Neural progenitor cell (in vitro differentiated cells): ENCODE data around the gene CREB3L2. TPM values are rescaled to one million over a fixed set of nuclear protein-coding genes. Genes with fewer than 3 reads are reported as not detected.

Experiments used
- DNase-seq: peaks from one replicate; pipeline ENCODE4 v3.0.0-alpha.2; 2016; ENCODE audit warnings: low spot score
- H2AFZ ChIP-seq: fragments of 200-600 bp; sonication (generic); replicated peaks from 2 replicates; pipeline ENCODE4 v1.6.1; 2016; ENCODE audit warnings: antibody characterized with exemption
- H3F3A ChIP-seq: fragments of 200-600 bp; sonication (generic); 2 replicates; pipeline ENCODE4 v1.6.1; 2016; ENCODE audit warnings: antibody characterized with exemption, low read depth
- H3K27ac ChIP-seq: fragments of 200-600 bp; sonication (generic); 2 replicates; pipeline ENCODE4 v1.5.1; 2016; ENCODE audit warnings: mild to moderate bottlenecking
- H3K27me3 ChIP-seq: fragments of 200-600 bp; sonication (generic); 2 replicates; pipeline ENCODE4 v1.6.1; 2016; ENCODE audit warnings: mild to moderate bottlenecking, moderate library complexity
- H3K36me3 ChIP-seq: fragments of 200-600 bp; sonication (generic); 2 replicates; pipeline ENCODE4 v1.5.1; 2016
- H3K4me1 ChIP-seq: fragments of 200-600 bp; sonication (generic); 2 replicates; pipeline ENCODE4 v1.6.1; 2016; ENCODE audit warnings: mixed run types
- H3K4me2 ChIP-seq: fragments of 200-600 bp; sonication (generic); 2 replicates; pipeline ENCODE4 v1.6.1; 2016
- H3K4me3 ChIP-seq: fragments of 200-600 bp; sonication (generic); 2 replicates; pipeline ENCODE4 v1.5.1; 2016
- H3K79me2 ChIP-seq: fragments of 200-600 bp; sonication (generic); 2 replicates; pipeline ENCODE4 v1.6.1; 2016; ENCODE audit warnings: low read depth
- H3K9ac ChIP-seq: fragments of 200-600 bp; sonication (generic); 2 replicates; pipeline ENCODE4 v1.6.1; 2016
- H3K9me3 ChIP-seq: fragments of 200-600 bp; sonication (generic); 2 replicates; pipeline ENCODE4 v1.5.1; 2016; ENCODE audit warnings: low read depth
- H4K20me1 ChIP-seq: fragments of 200-600 bp; sonication (generic); 2 replicates; pipeline ENCODE4 v1.6.1; 2016; ENCODE audit warnings: low read depth
- H3K27ac Mint-ChIP-seq: 3 replicates; pipeline ENCODE4 v1.8.0; 2021; ENCODE audit warnings: mixed read lengths
- H3K27me3 Mint-ChIP-seq: 2 replicates; pipeline ENCODE4 v1.8.0; 2022; ENCODE audit warnings: low read depth, mild to moderate bottlenecking, inconsistent platforms, moderate library complexity, mixed read lengths; ENCODE audit not compliant: insufficient read depth
- H3K36me3 Mint-ChIP-seq: 3 replicates; pipeline ENCODE4 v1.8.0; 2021; ENCODE audit warnings: mixed read lengths
- H3K4me1 Mint-ChIP-seq: 3 replicates; pipeline ENCODE4 v1.8.0; 2021; ENCODE audit warnings: mixed read lengths
- H3K4me3 Mint-ChIP-seq: 3 replicates; pipeline ENCODE4 v1.8.0; 2021; ENCODE audit warnings: mild to moderate bottlenecking, moderate library complexity, mixed read lengths
- H3K9me3 Mint-ChIP-seq: 3 replicates; pipeline ENCODE4 v1.8.0; 2020; ENCODE audit warnings: mixed read lengths
- CTCF ChIP-seq: fragments of 200-600 bp; sonication (generic); IDR thresholded peaks from 2 replicates; pipeline ENCODE4 v1.5.1; 2017; ENCODE audit warnings: antibody characterized with exemption, mild to moderate bottlenecking
- EZH2 ChIP-seq: fragments of 200-600 bp; sonication (generic); IDR thresholded peaks from 2 replicates; pipeline ENCODE4 v1.6.1; 2017; ENCODE audit warnings: antibody characterized with exemption, mild to moderate bottlenecking, moderate library complexity
- EZH2phosphoT487 ChIP-seq: fragments of 200-600 bp; sonication (generic); IDR thresholded peaks from 2 replicates; pipeline ENCODE4 v1.6.1; 2017; ENCODE audit warnings: antibody characterized with exemption
- total RNA-seq: library from RNA; depleted of rRNA; stranded (reverse); fragments of >200 nt; gene quantifications from 2 replicates; pipeline ENCODE4 v1.2.3, GENCODE V29; 2015; ENCODE audit warnings: low replicate concordance

The CREB3L2 gene
- total RNA-seq, 1 donor from 2014 or later = 9.9 TPM

GRCh38 chr7:137961200-137962177, 40.4 kb downstream of the CREB3L2 start:
- TF ChIP-seq EZH2 (no peak), CTCF (no peak)
- H3K27me3 Mint-ChIP-seq = peaks cover 3% of the 10 kb centered on the region
- Histone ChIP-seq H4K20me1 (no peaks in the 10 kb centered on the region), H3K27ac (no peak overlapping the region), H3K4me3 (no peak overlapping the region), H2AFZ (no peak overlapping the region), H3F3A (no peaks in the 10 kb centered on the region), H3K9ac (no peak overlapping the region), H3K36me3 (no peaks in the 10 kb centered on the region), H3K9me3 (no peaks in the 10 kb centered on the region), H3K4me1 (peaks cover 2% of the 10 kb centered on the region), H3K27me3 (no peaks in the 10 kb centered on the region), H3K4me2 (no peak overlapping the region), H3K79me2 (peaks cover 18% of the 10 kb centered on the region)
- H3K27ac Mint-ChIP-seq = peak overlapping the region; percentile 17
- no peak for DNase-seq
- H3K9me3 Mint-ChIP-seq = no peaks in the 10 kb centered on the region
- H3K4me3 Mint-ChIP-seq = no peak overlapping the region
- peaks cover 21% of the 10 kb centered on the region for H3K36me3 Mint-ChIP-seq
- peaks cover 24% of the 10 kb centered on the region for H3K4me1 Mint-ChIP-seq

- H4K20me1 ChIP-seq = no peaks in the 10 kb centered on the region
- no peaks in the 10 kb centered on the region for H3F3A ChIP-seq
- no peaks in the 10 kb centered on the region for H3K27me3 ChIP-seq
- H2AFZ ChIP-seq = no peak overlapping the region
- H3K27ac Mint-ChIP-seq = no peak overlapping the region
- no peak overlapping the region for H3K9ac ChIP-seq
- no peak overlapping the region for H3K4me2 ChIP-seq
- no peaks in the 10 kb centered on the region for H3K9me3 Mint-ChIP-seq
- no peaks in the 10 kb centered on the region for H3K36me3 ChIP-seq
- H3K36me3 Mint-ChIP-seq = peaks cover 19% of the 10 kb centered on the region
- no peak overlapping the region for H3K27ac ChIP-seq
- H3K4me3 ChIP-seq = no peak overlapping the region
- H3K4me1 Mint-ChIP-seq = peaks cover 39% of the 10 kb centered on the region
- peaks cover 6% of the 10 kb centered on the region for H3K4me1 ChIP-seq
- H3K27me3 Mint-ChIP-seq = peaks cover 3% of the 10 kb centered on the region
- no peak overlapping the region for H3K4me3 Mint-ChIP-seq
- H3K9me3 ChIP-seq = no peaks in the 10 kb centered on the region
- TF ChIP-seq CTCF (no peak), EZH2 (no peak), EZH2phosphoT487 (no peak)
- no peak for DNase-seq
- peaks cover 12% of the 10 kb centered on the region for H3K79me2 ChIP-seq
Observed at GRCh38 chr7:137960020-137960419, 41.9 kb downstream of the CREB3L2 start.

GRCh38 chr7:137958470-137959431, 43.1 kb downstream of the CREB3L2 start:
- Histone ChIP-seq H3F3A (peaks cover 11% of the 10 kb centered on the region), H3K9me3 (no peaks in the 10 kb centered on the region), H3K4me1 (peaks cover 18% of the 10 kb centered on the region), H3K4me3 (no peak overlapping the region), H3K4me2 (no peak overlapping the region), H4K20me1 (peaks cover 10% of the 10 kb centered on the region), H3K79me2 (peaks cover 13% of the 10 kb centered on the region), H2AFZ (no peak overlapping the region), H3K27me3 (no peaks in the 10 kb centered on the region), H3K27ac (no peak overlapping the region), H3K36me3 (no peaks in the 10 kb centered on the region), H3K9ac (no peak overlapping the region)
- DNase-seq = no peak
- no peak for TF ChIP-seq CTCF
- no peak for TF ChIP-seq EZH2
- TF ChIP-seq EZH2phosphoT487 = no peak
- Mint-ChIP-seq H3K4me3 (no peak overlapping the region), H3K9me3 (no peaks in the 10 kb centered on the region), H3K36me3 (peaks cover 19% of the 10 kb centered on the region), H3K4me1 (peaks cover 52% of the 10 kb centered on the region), H3K27ac (no peak overlapping the region), H3K27me3 (peaks cover 3% of the 10 kb centered on the region)
